Measurements from ENCODE around the gene CYP46A1. TPM values are rescaled to one million over a fixed set of nuclear protein-coding genes. Genes with fewer than 3 reads are reported as not detected.
A peak's percentile ranks its signal among the peaks of the same experiment; 100 is the strongest.

The CYP46A1 gene
- total and polyA plus RNA-seq, 10 donors, result 0.11 to 0.85 (median 0.32) TPM

DNA sequence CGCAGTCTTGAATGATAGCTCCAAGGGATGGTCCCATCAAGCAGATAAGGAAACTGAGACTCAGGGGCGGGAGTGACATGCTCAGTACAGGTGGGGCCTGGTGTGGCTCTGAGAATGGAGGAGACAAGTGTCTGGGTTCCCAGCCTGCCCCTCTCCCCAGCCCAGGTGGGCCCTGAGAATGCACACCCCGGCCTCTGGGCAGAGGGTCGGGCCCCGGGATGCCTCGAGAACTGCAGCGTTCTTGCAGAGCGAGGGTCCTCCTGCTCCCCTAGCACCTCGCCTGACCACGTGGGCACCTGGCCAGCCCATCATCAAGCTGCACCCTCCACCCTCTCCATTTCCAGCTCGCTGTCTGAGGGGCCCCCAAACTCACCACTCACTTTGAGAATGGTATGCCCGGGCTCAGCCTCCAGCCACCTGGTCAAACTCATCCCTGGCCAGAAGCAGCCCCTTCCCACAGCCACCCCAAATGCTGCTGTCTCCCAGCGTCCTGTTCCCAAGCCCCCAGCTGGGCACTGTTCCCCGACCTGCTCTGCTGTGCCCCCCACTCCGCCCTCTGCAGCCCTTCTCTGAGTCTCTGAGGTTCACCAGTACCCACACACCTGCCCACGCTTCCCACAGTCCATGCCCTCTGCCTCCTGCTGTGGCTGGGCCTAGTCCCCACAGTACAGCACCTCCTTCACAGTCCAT is 44.3 kb downstream of the CYP46A1 start:
- peak; percentile 62 for DNase-seq
- Histone ChIP-seq H3K4me1 (peaks cover 0 to 36% (median 12%) of the 10 kb centered on the region in 6 donors), H3K27me3 (replicated peaks in 1 of 7) (peaks cover 0 to 83% (median 21%) of the 10 kb centered on the region in 7 donors), H3K4me3 (no peak overlapping the region), H3K27ac (no peak overlapping the region), H3K36me3 (no peaks in the 10 kb centered on the region), H3K9me3 (no peaks in the 10 kb centered on the region)
- intact Hi-C loops (cut with DNase I; ENCODE audit: low total_unique reads), result no loop called here
- TF ChIP-seq, protein P1, sequence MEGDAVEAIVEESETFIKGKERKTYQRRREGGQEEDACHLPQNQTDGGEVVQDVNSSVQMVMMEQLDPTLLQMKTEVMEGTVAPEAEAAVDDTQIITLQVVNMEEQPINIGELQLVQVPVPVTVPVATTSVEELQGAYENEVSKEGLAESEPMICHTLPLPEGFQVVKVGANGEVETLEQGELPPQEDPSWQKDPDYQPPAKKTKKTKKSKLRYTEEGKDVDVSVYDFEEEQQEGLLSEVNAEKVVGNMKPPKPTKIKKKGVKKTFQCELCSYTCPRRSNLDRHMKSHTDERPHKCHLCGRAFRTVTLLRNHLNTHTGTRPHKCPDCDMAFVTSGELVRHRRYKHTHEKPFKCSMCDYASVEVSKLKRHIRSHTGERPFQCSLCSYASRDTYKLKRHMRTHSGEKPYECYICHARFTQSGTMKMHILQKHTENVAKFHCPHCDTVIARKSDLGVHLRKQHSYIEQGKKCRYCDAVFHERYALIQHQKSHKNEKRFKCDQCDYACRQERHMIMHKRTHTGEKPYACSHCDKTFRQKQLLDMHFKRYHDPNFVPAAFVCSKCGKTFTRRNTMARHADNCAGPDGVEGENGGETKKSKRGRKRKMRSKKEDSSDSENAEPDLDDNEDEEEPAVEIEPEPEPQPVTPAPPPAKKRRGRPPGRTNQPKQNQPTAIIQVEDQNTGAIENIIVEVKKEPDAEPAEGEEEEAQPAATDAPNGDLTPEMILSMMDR (IDR thresholded peaks at IDR 0.05 in 8 of 11, conservative IDR thresholded peaks at IDR 0.05 in 3 of 11), result no peak
- no peak for TF ChIP-seq POLR2AphosphoS5 (IDR thresholded peaks at IDR 0.05)
- TF ChIP-seq POLR2A (IDR thresholded peaks at IDR 0.05), result no peak
- WGBS, 5 donors, result 79 to 89% (median 87%) methylated on average over 14 to 16 of the region's 16 CpGs

DNA sequence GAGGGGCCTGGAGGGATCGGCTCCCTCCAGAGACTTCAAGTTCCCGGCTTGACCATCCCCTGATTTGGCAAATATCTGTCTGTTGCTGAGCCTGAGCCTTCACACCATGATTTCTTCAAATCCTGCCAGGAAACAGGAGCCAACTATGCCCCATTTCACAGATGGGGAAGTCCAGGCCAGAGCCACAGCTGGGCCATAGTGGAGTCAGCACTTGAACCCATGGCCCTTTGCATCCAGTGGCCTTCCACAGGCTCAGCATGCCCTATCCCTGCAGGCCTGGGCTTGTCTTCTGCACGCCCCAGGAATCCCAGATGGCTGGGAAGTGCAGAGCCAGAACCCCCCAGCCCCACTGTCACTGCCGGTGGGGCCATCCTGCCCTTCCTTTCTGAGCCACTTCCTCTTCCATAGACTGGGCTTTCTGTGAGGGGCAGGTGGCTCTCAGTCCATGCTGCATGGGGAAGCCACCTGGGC is 44.9 kb downstream of the CYP46A1 start:
- peaks cover 0 to 87% (median 21%) of the 10 kb centered on the region in 7 donors for H3K27me3 ChIP-seq (replicated peaks in 1 of 7)
- no peak for TF ChIP-seq POLR2A (IDR thresholded peaks at IDR 0.05)
- TF ChIP-seq POLR2AphosphoS5 (IDR thresholded peaks at IDR 0.05), result no peak
- TF ChIP-seq, protein P1 (IDR thresholded peaks at IDR 0.05 in 8 of 11, conservative IDR thresholded peaks at IDR 0.05 in 3 of 11), result no peak
- no peaks in the 10 kb centered on the region for H3K9me3 ChIP-seq
- intact Hi-C loops (cut with DNase I; ENCODE audit: low total_unique reads), result no loop called here
- peak; percentile 48 for DNase-seq
- peaks cover 0 to 43% (median 14%) of the 10 kb centered on the region in 6 donors for H3K4me1 ChIP-seq
- H3K27ac ChIP-seq, result no peak overlapping the region
- no peak overlapping the region for H3K4me3 ChIP-seq
- 57 to 69% (median 66%) methylated on average over 4 of the region's 4 CpGs for WGBS, 5 donors
- no peaks in the 10 kb centered on the region for H3K36me3 ChIP-seq

DNA sequence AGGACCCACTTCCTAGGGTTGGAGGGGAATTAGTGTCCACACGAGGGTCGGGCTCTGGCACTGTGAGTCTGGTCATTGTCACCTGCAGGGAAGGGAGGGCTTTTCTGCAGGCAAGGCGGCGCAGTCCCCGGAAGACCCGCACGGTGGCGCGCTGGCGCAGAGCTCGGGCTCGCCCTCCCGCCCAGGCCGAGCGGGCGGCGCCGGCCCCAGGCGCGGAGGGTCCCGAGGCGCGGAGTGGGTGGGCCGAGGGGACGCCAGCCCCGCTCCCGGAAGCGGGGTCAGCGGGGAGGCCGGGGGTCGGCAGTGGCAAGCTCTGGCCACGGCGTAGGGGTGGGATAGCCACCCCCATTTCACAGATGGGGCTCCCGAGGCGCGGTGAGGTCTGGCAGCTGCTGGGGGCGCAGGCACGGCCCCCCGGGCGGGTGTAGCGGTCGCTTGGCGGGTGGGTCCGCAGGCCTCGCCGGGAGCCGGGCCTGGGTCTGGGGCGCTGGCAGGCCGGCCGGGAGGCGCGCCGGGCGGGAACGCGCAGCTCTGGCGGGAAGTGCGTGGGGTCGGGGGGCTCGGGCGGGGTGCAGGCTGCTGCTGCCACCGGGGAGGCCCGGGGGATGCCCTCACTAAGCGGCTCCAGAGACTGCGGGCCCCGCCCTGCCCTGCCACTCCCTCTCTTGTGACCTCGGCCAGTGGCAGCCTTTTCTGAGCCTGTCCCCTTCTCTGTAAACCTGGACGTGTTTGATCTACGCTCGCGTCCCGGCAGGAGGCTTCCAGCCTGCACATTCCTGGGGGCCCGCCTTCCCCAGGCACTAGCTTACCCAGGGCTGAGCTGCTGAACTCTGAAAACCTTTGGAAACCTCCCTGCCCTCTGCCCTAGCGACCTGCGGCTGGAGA is 46.1 kb downstream of the CYP46A1 start:
- intact Hi-C loops (cut with DNase I; ENCODE audit: low total_unique reads), result loop anchor here (2.0 kb wide), 1 partner anchor 155 kb away; no protein-coding TSS in a partner anchor
- H3K36me3 ChIP-seq, result no peaks in the 10 kb centered on the region
- peak overlapping the region in 7 of 8 donors; percentile 17 to 69 (median 38) for H3K4me3 ChIP-seq
- H3K4me1 ChIP-seq, result peaks cover 0 to 50% (median 14%) of the 10 kb centered on the region in 6 donors
- TF ChIP-seq, protein P1 (IDR thresholded peaks at IDR 0.05 in 8 of 11, conservative IDR thresholded peaks at IDR 0.05 in 3 of 11), result peak; percentile 41 to 93 (median 81)
- no peak for TF ChIP-seq POLR2A (IDR thresholded peaks at IDR 0.05)
- H3K9me3 ChIP-seq, result no peaks in the 10 kb centered on the region
- WGBS, 5 donors, result 5 to 15% (median 7%) methylated on average over 25 to 75 of the region's 75 CpGs
- no peak overlapping the region for H3K27ac ChIP-seq
- H3K27me3 ChIP-seq (replicated peaks in 1 of 7), result peaks cover 0 to 96% (median 21%) of the 10 kb centered on the region in 7 donors
- DNase-seq, result peak; percentile 86
